Karpas-422 (cell line): ENCODE measurements around the gene IQSEC1. TPM values are rescaled to one million over a fixed set of nuclear protein-coding genes. Genes with fewer than 3 reads are reported as not detected.
A peak's percentile ranks its signal among the peaks of the same experiment; 100 is the strongest.

Experiments
- DNase-seq: peaks from one replicate; pipeline ENCODE4 v3.0.0-alpha.2; 2015
- H2AFZ ChIP-seq: fragments of 200-600 bp; sonication (generic); 2 replicates; pipeline ENCODE4 v1.6.1; 2014; ENCODE audit warnings: antibody characterized with exemption, low read length, mixed read lengths
- H3K27ac ChIP-seq: fragments of 200-600 bp; sonication (generic); 2 replicates; pipeline ENCODE4 v1.5.1; 2014; ENCODE audit warnings: mild to moderate bottlenecking, low read length, moderate library complexity
- H3K27me3 ChIP-seq: fragments of 200-600 bp; sonication (generic); 2 replicates; pipeline ENCODE4 v1.6.1; 2014; ENCODE audit warnings: low read length, mixed read lengths
- H3K36me3 ChIP-seq: fragments of 200-600 bp; sonication (generic); 2 replicates; pipeline ENCODE4 v1.6.1; 2014; ENCODE audit warnings: low read length, mixed read lengths; ENCODE audit not compliant: insufficient read depth
- H3K4me1 ChIP-seq: fragments of 200-600 bp; sonication (generic); 2 replicates; pipeline ENCODE4 v1.6.1; 2014; ENCODE audit warnings: mild to moderate bottlenecking, low read length, mixed read lengths
- H3K4me2 ChIP-seq: fragments of 200-600 bp; sonication (generic); 2 replicates; pipeline ENCODE4 v1.6.1; 2014; ENCODE audit warnings: low read length, low read depth, mild to moderate bottlenecking; ENCODE audit not compliant: poor library complexity, severe bottlenecking
- H3K4me3 ChIP-seq: fragments of 200-600 bp; sonication (generic); 2 replicates; pipeline ENCODE4 v1.5.1; 2014; ENCODE audit warnings: mild to moderate bottlenecking, antibody characterized with exemption, low read length, mixed read lengths
- H3K79me2 ChIP-seq: fragments of 200-600 bp; sonication (generic); 2 replicates; pipeline ENCODE4 v1.6.1; 2014; ENCODE audit warnings: mild to moderate bottlenecking, low read length, mixed read lengths
- H3K9ac ChIP-seq: fragments of 200-600 bp; sonication (generic); 2 replicates; pipeline ENCODE4 v1.6.0; 2014; ENCODE audit warnings: low read length
- H3K9me2 ChIP-seq: fragments of 200-600 bp; sonication (generic), shearing (Covaris generic); replicated peaks from 2 replicates; pipeline ENCODE4 v1.6.0; 2014; ENCODE audit warnings: mild to moderate bottlenecking, low read length, moderate library complexity; ENCODE audit not compliant: insufficient read depth
- H3K9me3 ChIP-seq: fragments of 300-700, 200-600 bp; sonication (generic); 2 replicates; pipeline ENCODE4 v1.6.1; 2014; ENCODE audit warnings: low read length, mixed read lengths
- H4K20me1 ChIP-seq: fragments of 200-600 bp; sonication (generic); 2 replicates; pipeline ENCODE4 v1.6.1; 2014; ENCODE audit warnings: mild to moderate bottlenecking, antibody characterized with exemption, low read length, low read depth; ENCODE audit not compliant: insufficient read depth
- total RNA-seq: library from RNA; depleted of rRNA; stranded (reverse); fragments of >200 nt; shearing (Covaris generic); gene quantifications from 2 replicates; pipeline ENCODE4 v1.2.3, GENCODE V29; 2014; ENCODE audit warnings: low replicate concordance

IQSEC1 gene
- total RNA-seq, 1 experiment from 2014 or later = 4.7 TPM

GRCh38 chr3:13024765-13025065 lies 48.5 kb downstream of the IQSEC1 start:
- Histone ChIP-seq H3K4me3 (no peak overlapping the region), H3K4me1 (peaks cover 44% of the 10 kb centered on the region), H3K9me2 (no peaks in the 10 kb centered on the region), H3K4me2 (no peak overlapping the region), H3K79me2 (no peaks in the 10 kb centered on the region), H3K9me3 (no peaks in the 10 kb centered on the region), H3K9ac (no peak overlapping the region), H3K27ac (no peak overlapping the region), H3K27me3 (no peaks in the 10 kb centered on the region), H3K36me3 (no peaks in the 10 kb centered on the region), H2AFZ (no peak overlapping the region), H4K20me1 (peaks cover 70% of the 10 kb centered on the region)
- no peak for DNase-seq

- Histone ChIP-seq H3K27ac (no peak overlapping the region), H3K9ac (no peak overlapping the region), H3K9me2 (no peaks in the 10 kb centered on the region), H4K20me1 (peaks cover 67% of the 10 kb centered on the region), H3K27me3 (no peaks in the 10 kb centered on the region), H3K79me2 (no peaks in the 10 kb centered on the region), H3K4me3 (no peak overlapping the region), H3K4me1 (peaks cover 43% of the 10 kb centered on the region), H2AFZ (no peak overlapping the region), H3K36me3 (no peaks in the 10 kb centered on the region), H3K4me2 (no peak overlapping the region), H3K9me3 (no peaks in the 10 kb centered on the region)
- DNase-seq = no peak
Measured at GRCh38 chr3:13023971-13024764, 49.1 kb downstream of the IQSEC1 start.

GRCh38 chr3:13023235-13023970 lies 49.8 kb downstream of the IQSEC1 start:
- DNase-seq = no peak
- no peak overlapping the region for H3K9ac ChIP-seq
- no peaks in the 10 kb centered on the region for H3K36me3 ChIP-seq
- H3K27me3 ChIP-seq = no peaks in the 10 kb centered on the region
- no peak overlapping the region for H3K4me2 ChIP-seq
- peaks cover 64% of the 10 kb centered on the region for H4K20me1 ChIP-seq
- H2AFZ ChIP-seq = no peak overlapping the region
- H3K9me3 ChIP-seq = no peaks in the 10 kb centered on the region
- H3K4me1 ChIP-seq = peaks cover 35% of the 10 kb centered on the region
- no peak overlapping the region for H3K4me3 ChIP-seq
- H3K9me2 ChIP-seq = no peaks in the 10 kb centered on the region
- no peaks in the 10 kb centered on the region for H3K79me2 ChIP-seq
- no peak overlapping the region for H3K27ac ChIP-seq

GRCh38 chr3:13022348-13023234 lies 50.6 kb downstream of the IQSEC1 start:
- Histone ChIP-seq H2AFZ (no peak overlapping the region), H3K4me3 (no peak overlapping the region), H3K27ac (no peak overlapping the region)

DNA sequence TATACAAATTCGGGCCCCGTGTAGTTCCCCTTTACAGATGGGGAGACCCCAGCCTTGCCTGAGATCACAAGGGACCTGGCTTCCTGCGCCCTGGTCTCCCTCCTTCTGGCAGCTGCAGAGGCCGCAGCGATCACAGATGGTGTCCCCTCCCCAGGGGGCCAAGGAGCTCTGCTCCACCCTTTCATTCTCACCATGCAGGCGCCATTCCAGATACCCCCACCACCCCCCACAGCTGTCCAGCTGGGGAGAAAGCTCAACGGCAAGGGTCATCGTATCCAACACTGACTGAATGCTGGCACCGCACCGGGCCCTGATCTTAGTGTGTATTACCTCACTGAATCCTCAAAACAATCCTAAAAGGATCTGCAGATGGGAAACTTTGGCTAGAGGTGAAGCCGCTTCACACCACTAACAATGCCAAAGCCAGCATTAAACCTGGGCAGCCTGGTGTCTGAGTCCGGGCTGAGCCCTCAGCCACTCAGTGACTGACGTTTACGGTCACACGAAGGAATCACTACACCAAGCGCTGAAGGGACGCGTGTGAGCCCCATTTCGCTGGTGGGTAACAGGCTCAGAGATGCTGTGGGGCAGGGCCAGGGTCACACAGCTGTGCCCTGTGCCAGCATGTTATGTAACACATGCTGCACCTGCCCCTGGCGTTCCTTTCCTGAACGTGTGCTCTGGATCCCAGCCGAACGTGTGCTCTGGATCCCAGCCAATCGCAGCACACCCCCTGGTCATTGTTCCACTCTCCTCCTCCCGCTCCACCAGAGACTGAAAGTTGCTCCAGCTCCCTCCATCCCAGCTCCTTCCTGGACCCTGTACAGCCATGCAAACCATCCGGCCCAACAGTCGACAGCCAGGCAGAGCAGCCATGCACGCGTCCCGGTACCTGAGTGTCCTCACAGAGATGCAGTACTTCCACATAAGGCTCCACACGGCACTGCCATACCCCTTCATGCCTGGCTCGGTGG lies 51.8 kb downstream of the IQSEC1 start:
- H3K9me3 ChIP-seq = no peaks in the 10 kb centered on the region
- H3K27ac ChIP-seq = no peak overlapping the region
- H3K9ac ChIP-seq = 0 out of 2 replicates have a peak overlapping the region, but pooled peaks have one; percentile 12
- H2AFZ ChIP-seq = no peak overlapping the region
- no peaks in the 10 kb centered on the region for H3K27me3 ChIP-seq
- H4K20me1 ChIP-seq = peaks cover 55% of the 10 kb centered on the region
- H3K4me3 ChIP-seq = no peak overlapping the region
- H3K36me3 ChIP-seq = no peaks in the 10 kb centered on the region
- H3K4me1 ChIP-seq = peaks cover 39% of the 10 kb centered on the region
- H3K4me2 ChIP-seq = peak overlapping the region; percentile 44
- H3K9me2 ChIP-seq = no peaks in the 10 kb centered on the region
- peak; percentile 59 for DNase-seq
- H3K79me2 ChIP-seq = no peaks in the 10 kb centered on the region

More at GRCh38 chr3:13022348-13023234, 50.6 kb downstream of the IQSEC1 start:
- peaks cover 29% of the 10 kb centered on the region for H3K4me1 ChIP-seq
- no peaks in the 10 kb centered on the region for H3K9me2 ChIP-seq
- H3K4me2 ChIP-seq = peak overlapping the region; percentile 11
- H3K9ac ChIP-seq = no peak overlapping the region
- no peaks in the 10 kb centered on the region for H3K27me3 ChIP-seq
- H3K9me3 ChIP-seq = no peaks in the 10 kb centered on the region
- no peaks in the 10 kb centered on the region for H3K79me2 ChIP-seq
- peak; percentile 49 for DNase-seq
- H3K36me3 ChIP-seq = no peaks in the 10 kb centered on the region
- peaks cover 57% of the 10 kb centered on the region for H4K20me1 ChIP-seq

DNA sequence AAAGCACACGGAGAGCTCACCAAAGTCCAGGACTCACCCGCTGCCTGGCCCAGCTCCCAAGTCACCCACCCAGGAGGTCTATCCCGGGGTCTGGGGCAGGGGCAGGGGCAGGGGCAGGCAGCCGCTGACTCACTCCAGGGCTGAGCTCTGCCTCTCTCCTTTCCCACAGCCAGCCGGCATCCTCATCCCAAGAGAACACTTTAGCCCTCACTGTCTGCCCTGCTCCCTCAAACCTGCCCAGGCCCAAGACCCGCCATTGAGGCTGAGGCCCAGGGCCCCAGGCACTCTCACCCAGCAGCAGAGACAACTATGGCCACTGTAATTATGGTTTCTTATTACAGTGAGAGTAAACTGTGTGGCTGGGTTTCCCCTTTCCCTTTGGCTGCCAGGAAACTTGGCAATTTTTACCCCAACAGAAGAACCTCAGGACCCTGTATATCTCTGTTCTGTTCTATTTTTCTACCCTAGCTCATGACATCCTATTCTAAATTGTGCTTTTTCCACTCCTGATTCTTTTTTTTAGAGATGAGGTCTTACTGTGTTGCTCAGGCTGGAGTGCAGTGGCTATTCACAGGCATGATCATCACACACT lies 53.0 kb downstream of the IQSEC1 start:
- H3K9me2 ChIP-seq = no peaks in the 10 kb centered on the region
- peaks cover 50% of the 10 kb centered on the region for H3K4me1 ChIP-seq
- H3K9ac ChIP-seq = no peak overlapping the region
- H3K4me2 ChIP-seq = no peak overlapping the region
- no peaks in the 10 kb centered on the region for H3K9me3 ChIP-seq
- H2AFZ ChIP-seq = no peak overlapping the region
- H3K36me3 ChIP-seq = no peaks in the 10 kb centered on the region
- no peak for DNase-seq
- H3K27ac ChIP-seq = no peak overlapping the region
- H3K27me3 ChIP-seq = no peaks in the 10 kb centered on the region
- peaks cover 52% of the 10 kb centered on the region for H4K20me1 ChIP-seq
- no peak overlapping the region for H3K4me3 ChIP-seq
- no peaks in the 10 kb centered on the region for H3K79me2 ChIP-seq
